Fibroblast of the aortic adventitia (primary cell): ENCODE results near the gene RFLNA. TPM values are rescaled to one million over a fixed set of nuclear protein-coding genes. Genes with fewer than 3 reads are reported as not detected.
"Not testable (repeated sequence)": the region's sequence is repeated elsewhere in the genome, so short reads cannot be mapped to it uniquely, and the experiment has no call there.

Experiments
- DNase-seq: peaks from one replicate; pipeline ENCODE4 v3.0.0-alpha.2; 2010; ENCODE audit warnings: low read depth
- H3K4me3 ChIP-seq: 2 replicates; pipeline ENCODE4 v1.5.1; 2011; ENCODE audit warnings: low read depth, mild to moderate bottlenecking, control low read depth, low read length, moderate library complexity
- CTCF ChIP-seq: IDR thresholded peaks from 2 replicates; pipeline ENCODE4 v1.5.1; 2011; ENCODE audit warnings: mild to moderate bottlenecking, low read length, control low read depth, inconsistent platforms; ENCODE audit not compliant: insufficient read depth
- total RNA-seq: library from RNA; depleted of rRNA; stranded (reverse); fragments of >200 nt; gene quantifications from 2 replicates; pipeline ENCODE4 v1.2.3, GENCODE V29; 2012; ENCODE audit warnings: low replicate concordance

RFLNA gene
- total RNA-seq, 1 donor: 0.45 TPM

- TF ChIP-seq CTCF: no peak
- DNase-seq: no peak
- H3K4me3 ChIP-seq: no peak overlapping the region
These were observed 3.0 kb downstream of the RFLNA start for GRCh38 chr12:124297856-124298255.

- TF ChIP-seq CTCF: no peak
- no peak for DNase-seq
- no peak overlapping the region for H3K4me3 ChIP-seq
These were observed 4.0 kb downstream of the RFLNA start for GRCh38 chr12:124298685-124299410.

GRCh38 chr12:124299628-124300388, 4.9 kb downstream of the RFLNA start:
- DNase-seq: no peak
- no peak overlapping the region for H3K4me3 ChIP-seq
- TF ChIP-seq CTCF: no peak

GRCh38 chr12:124300657-124301056, 5.8 kb downstream of the RFLNA start:
- not testable (repeated sequence) for H3K4me3 ChIP-seq, DNase-seq

GRCh38 chr12:124301084-124301654, 6.3 kb downstream of the RFLNA start:
- H3K4me3 ChIP-seq: no peak overlapping the region
- TF ChIP-seq CTCF: no peak
- DNase-seq: no peak

- no peak for DNase-seq
- no peak for TF ChIP-seq CTCF
- no peak overlapping the region for H3K4me3 ChIP-seq
These were observed 7.4 kb downstream of the RFLNA start for GRCh38 chr12:124302241-124302806.
